HG03469 (cell line): ENCODE data around the gene SALL3.

Source experiments
- ATAC-seq: cut with Tn5 transposase; IDR thresholded peaks from one replicate; pipeline ENCODE4 v1.9.1; 2021; ENCODE audit warnings: mild to moderate bottlenecking, moderate library complexity, moderate number of reproducible peaks; ENCODE audit not compliant: unreplicated experiment

SALL3 gene

GRCh38 chr18:78979056-78979729 lies 425 bp upstream of the SALL3 start:
- no peak for ATAC-seq

- ATAC-seq: no peak
Measured at GRCh38 chr18:78980279-78980771, 707 bp downstream of the SALL3 start.

- ATAC-seq: no peak
Measured at GRCh38 chr18:78980777-78981380, 1.3 kb downstream of the SALL3 start.

- no peak for ATAC-seq
Measured at GRCh38 chr18:78981394-78981831, 1.8 kb downstream of the SALL3 start.

- ATAC-seq: no peak
Measured at GRCh38 chr18:78981989-78982620, 2.5 kb downstream of the SALL3 start.

- ATAC-seq: no peak
Measured at GRCh38 chr18:78983512-78983911, 3.9 kb downstream of the SALL3 start.

GRCh38 chr18:78984941-78985784 lies 5.5 kb downstream of the SALL3 start:
- peak; percentile 70 for ATAC-seq

GRCh38 chr18:78986018-78986481 lies 6.4 kb downstream of the SALL3 start:
- no peak for ATAC-seq

GRCh38 chr18:78991446-78991845 lies 11.8 kb downstream of the SALL3 start:
- no peak for ATAC-seq

GRCh38 chr18:78992041-78993011 lies 12.7 kb downstream of the SALL3 start:
- no peak for ATAC-seq

GRCh38 chr18:78993014-78993926 lies 13.7 kb downstream of the SALL3 start:
- ATAC-seq: no peak

- no peak for ATAC-seq
Measured at GRCh38 chr18:78994000-78994399, 14.4 kb downstream of the SALL3 start.

GRCh38 chr18:78994531-78994930 lies 14.9 kb downstream of the SALL3 start:
- ATAC-seq: no peak

GRCh38 chr18:78994977-78995582 lies 15.5 kb downstream of the SALL3 start:
- no peak for ATAC-seq

- ATAC-seq: no peak
Measured at GRCh38 chr18:78995740-78996395, 16.2 kb downstream of the SALL3 start.

GRCh38 chr18:78996741-78997490 lies 17.3 kb downstream of the SALL3 start:
- ATAC-seq: no peak
